ENCODE measurements around the gene PRSS50. TPM values are rescaled to one million over a fixed set of nuclear protein-coding genes. Genes with fewer than 3 reads are reported as not detected.
A peak's percentile ranks its signal among the peaks of the same experiment; 100 is the strongest.

The PRSS50 gene
- total RNA-seq, 4 donors from 2014 or later = 0.13 to 0.52 TPM; not detected in 2

GRCh38 chr3:46700772-46701171, 16.9 kb downstream of the PRSS50 start:
- intact Hi-C loops (cut with DNase I; ENCODE audit: low total_unique reads) = no loop called here
- H3K4me3 ChIP-seq (ENCODE audit: low read depth, poor library complexity, severe bottlenecking) = no peak overlapping the region
- no peak for DNase-seq (ENCODE audit: low spot score in 2 of 2)
- 47 to 52% methylated on average over 4 of the region's 4 CpGs for WGBS, 2 donors
- no peak for TF ChIP-seq POLR2A (IDR thresholded peaks at IDR 0.05)

DNA sequence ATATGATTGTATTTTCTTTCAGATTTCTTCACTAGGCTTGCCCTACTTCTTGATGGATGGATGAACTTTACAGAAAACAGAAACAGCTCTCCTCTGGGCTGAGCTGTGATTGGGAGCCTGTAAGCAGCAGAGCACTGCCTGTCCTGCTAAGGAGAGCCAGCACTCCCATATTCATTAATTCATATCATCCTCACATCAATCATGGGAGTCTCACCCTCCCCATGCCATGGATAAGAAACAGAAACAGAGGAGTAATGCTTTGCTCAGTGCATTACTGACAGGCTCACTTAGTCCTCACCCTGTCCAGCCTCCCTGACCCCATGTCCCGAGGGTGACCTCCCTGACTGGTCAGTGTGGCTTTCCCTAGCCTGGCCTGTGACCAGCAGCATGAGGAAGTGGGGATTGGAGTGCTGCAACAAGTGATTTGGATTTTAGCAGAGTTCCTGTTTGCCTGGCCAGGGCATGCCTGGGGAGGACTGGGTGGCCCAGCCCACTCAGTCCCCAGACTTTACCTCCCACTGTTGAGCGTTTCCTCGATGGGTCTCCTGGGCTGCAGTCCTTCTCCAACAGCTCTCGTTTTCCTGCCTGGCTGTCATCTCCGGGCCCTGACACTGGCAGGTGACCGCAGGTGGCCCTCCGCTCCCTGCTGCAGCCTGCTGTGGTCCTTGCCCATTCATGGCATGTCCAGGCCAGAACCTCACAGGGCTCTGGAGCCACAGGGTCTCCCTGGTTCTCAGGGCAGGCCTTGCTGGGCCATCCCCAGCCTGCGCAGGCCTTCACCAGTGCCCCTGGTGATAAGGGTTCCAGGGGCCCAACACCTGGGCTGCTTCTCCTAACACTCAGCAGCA, 17.8 kb downstream of the PRSS50 start:
- TF ChIP-seq POLR2A (IDR thresholded peaks at IDR 0.05) = no peak
- TF ChIP-seq, protein P1, sequence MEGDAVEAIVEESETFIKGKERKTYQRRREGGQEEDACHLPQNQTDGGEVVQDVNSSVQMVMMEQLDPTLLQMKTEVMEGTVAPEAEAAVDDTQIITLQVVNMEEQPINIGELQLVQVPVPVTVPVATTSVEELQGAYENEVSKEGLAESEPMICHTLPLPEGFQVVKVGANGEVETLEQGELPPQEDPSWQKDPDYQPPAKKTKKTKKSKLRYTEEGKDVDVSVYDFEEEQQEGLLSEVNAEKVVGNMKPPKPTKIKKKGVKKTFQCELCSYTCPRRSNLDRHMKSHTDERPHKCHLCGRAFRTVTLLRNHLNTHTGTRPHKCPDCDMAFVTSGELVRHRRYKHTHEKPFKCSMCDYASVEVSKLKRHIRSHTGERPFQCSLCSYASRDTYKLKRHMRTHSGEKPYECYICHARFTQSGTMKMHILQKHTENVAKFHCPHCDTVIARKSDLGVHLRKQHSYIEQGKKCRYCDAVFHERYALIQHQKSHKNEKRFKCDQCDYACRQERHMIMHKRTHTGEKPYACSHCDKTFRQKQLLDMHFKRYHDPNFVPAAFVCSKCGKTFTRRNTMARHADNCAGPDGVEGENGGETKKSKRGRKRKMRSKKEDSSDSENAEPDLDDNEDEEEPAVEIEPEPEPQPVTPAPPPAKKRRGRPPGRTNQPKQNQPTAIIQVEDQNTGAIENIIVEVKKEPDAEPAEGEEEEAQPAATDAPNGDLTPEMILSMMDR (IDR thresholded peaks at IDR 0.05) = no peak
- no peak overlapping the region for H3K4me3 ChIP-seq (ENCODE audit: low read depth, poor library complexity, severe bottlenecking)
- DNase-seq (ENCODE audit: low spot score in 2 of 2) = peak in 1 of 2 donors; percentile 53
- WGBS, 2 donors = 77 to 78% methylated on average over 7 to 8 of the region's 8 CpGs
- intact Hi-C loops (cut with DNase I; ENCODE audit: low total_unique reads) = no loop called here

DNA sequence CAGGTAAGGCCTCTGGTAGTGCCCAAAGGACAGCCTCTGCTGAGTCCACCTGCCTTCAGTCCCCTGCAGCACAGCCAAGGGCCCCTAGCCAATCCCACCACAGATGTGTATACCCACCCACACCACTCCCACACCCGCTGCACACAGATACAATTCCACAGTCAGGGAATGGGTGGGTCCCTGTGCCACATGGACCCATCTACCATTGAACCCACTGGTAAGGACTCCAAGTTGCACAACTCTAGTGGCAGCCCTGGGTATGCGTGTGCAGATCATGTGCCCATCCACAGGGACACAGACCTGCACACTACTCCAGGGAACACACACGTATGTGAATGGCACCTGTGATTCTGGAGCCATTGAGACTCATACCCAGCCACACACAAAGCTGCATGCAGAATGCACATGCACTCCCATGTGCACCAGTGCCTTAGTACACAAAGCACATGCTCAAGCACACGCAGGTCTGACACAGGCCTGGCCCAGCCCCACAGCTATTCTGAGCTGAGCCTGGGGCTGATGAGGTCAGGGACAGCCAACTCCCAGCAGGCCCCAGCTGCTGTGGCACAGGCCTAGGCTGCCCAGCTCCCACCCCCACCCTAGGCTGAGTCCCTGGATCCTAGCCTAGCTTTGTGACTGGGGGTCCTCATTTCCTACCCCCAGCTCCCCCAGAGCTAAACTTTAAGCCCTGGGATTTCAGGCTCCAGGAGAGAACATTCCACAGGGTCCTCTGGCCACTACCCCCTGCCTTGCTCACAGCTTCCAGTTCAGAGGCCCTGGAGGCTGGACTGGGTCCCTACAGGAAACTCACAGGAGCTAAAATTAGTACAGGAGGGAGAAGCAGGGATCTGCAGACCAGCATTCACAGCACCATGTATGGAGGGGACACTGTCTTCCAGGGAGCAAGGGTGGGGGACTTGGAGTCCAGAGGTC, 21.4 kb downstream of the PRSS50 start:
- no peak for DNase-seq (ENCODE audit: low spot score in 2 of 2)
- TF ChIP-seq, protein P1 (IDR thresholded peaks at IDR 0.05) = no peak
- no peak for TF ChIP-seq POLR2A (IDR thresholded peaks at IDR 0.05)
- no peak overlapping the region for H3K4me3 ChIP-seq (ENCODE audit: low read depth, poor library complexity, severe bottlenecking)
- 39 to 61% methylated on average over 3 to 4 of the region's 4 CpGs for WGBS, 2 donors
- intact Hi-C loops (cut with DNase I; ENCODE audit: low total_unique reads) = no loop called here

DNA sequence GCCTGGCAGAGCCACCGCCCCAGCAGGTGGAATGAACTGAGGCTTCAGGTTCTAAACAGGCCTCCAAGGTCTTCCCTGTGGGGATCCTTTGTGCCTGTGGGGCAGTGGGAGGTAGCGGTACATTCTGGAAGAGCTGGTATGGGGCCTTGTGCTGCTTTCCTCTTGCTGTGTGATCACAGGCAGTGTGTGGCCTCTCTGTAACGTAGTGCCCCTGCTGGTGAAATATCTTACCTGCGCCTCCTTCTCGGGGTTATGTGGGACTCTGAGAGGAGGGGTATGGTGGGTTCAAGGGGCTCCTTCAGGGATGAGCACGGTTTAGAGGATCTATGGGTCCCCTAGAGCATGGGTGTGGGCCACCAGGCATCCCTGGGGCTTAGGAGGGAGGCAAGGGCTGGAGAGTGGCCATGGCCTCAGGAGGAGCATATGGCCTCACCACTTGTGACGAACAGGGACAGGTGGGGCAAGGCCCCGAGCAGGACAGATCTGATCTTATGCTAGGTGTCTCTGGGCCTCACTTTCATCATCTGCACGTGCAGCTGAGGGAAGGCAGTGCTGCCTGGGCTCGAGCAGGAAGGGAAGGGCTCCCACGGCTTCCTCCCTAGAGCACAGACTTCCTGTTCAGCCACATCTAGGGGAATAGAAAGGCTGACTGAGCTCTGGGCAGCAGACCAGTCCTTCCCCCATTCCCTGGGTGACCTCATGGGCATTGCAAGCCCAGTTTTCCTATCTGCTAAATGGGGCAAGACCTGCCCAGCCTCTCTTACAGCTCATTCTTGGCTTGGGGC, 22.3 kb downstream of the PRSS50 start:
- DNase-seq (ENCODE audit: low spot score in 2 of 2) = peak in 1 of 2 donors; percentile 72
- no peak overlapping the region for H3K4me3 ChIP-seq (ENCODE audit: low read depth, poor library complexity, severe bottlenecking)
- intact Hi-C loops (cut with DNase I; ENCODE audit: low total_unique reads) = no loop called here
- TF ChIP-seq POLR2A (IDR thresholded peaks at IDR 0.05) = no peak
- TF ChIP-seq, protein P1 (IDR thresholded peaks at IDR 0.05) = no peak
- WGBS, 2 donors = 57% methylated on average over 11 of the region's 11 CpGs

DNA sequence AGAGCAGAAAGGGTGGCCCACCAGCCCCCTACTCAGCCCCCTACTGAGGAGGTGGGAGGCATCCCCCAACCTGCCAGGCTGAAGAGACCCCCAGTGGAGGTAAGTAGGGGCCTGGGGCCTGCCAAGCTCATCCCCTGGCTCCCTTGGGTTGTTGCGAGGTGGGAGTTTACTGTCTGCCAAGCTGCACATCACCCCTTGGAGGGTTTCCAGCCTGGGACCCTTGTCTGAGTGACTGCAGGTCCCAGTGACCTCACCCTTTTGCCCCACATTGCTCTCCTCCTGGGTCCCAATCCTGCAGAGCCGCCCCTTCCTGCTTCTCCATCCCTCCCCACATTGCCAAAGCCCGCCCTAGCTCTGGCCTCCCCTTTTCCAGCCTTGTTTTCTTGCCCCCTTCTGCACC, 23.1 kb downstream of the PRSS50 start:
- WGBS, 2 donors = 92 to 93% methylated on average over 2 to 3 of the region's 3 CpGs
- TF ChIP-seq, protein P1 (IDR thresholded peaks at IDR 0.05) = no peak
- TF ChIP-seq POLR2A (IDR thresholded peaks at IDR 0.05) = no peak
- no peak for DNase-seq (ENCODE audit: low spot score in 2 of 2)
- intact Hi-C loops (cut with DNase I; ENCODE audit: low total_unique reads) = no loop called here
- no peak overlapping the region for H3K4me3 ChIP-seq (ENCODE audit: low read depth, poor library complexity, severe bottlenecking)
